ENCODE measurements around the gene STXBP2. TPM values are rescaled to one million over a fixed set of nuclear protein-coding genes. Genes with fewer than 3 reads are reported as not detected.

STXBP2 gene
- total RNA-seq, 6 donors from 2014 or later = 111 to 562 (median 249) TPM

GRCh38 chr19:7607212-7607873 is 29.6 kb upstream of the STXBP2 start:
- no peaks in the 10 kb centered on the region for H3K9me3 ChIP-seq
- 63 to 74% methylated on average over 3 to 8 of the region's 10 CpGs for WGBS, 2 donors
- no peak for DNase-seq
- ATAC-seq (ENCODE audit: low FRiP score in 2 of 2) = no peak
- TF ChIP-seq POLR2AphosphoS5 (IDR thresholded peaks at IDR 0.05) = no peak
- no peak for TF ChIP-seq POLR2A (IDR thresholded peaks at IDR 0.05)
- no peak overlapping the region for H3K4me3 ChIP-seq
- peaks cover 0 to 12% (median 0%) of the 10 kb centered on the region in 4 donors for H3K4me1 ChIP-seq
- peaks cover 0 to 23% (median 10%) of the 10 kb centered on the region in 4 donors for H3K36me3 ChIP-seq
- no peaks in the 10 kb centered on the region for H3K27me3 ChIP-seq
- no peak overlapping the region for H3K27ac ChIP-seq

- TF ChIP-seq EP300 (IDR thresholded peaks at IDR 0.05) (no peak), POLR2A (IDR thresholded peaks at IDR 0.05) (no peak), CTCF (IDR thresholded peaks at IDR 0.05) (no peak), POLR2AphosphoS5 (IDR thresholded peaks at IDR 0.05) (no peak)
- H3K36me3 ChIP-seq = peaks cover 0 to 28% (median 10%) of the 10 kb centered on the region in 4 donors
- H3K4me1 ChIP-seq = peaks cover 0 to 6% (median 0%) of the 10 kb centered on the region in 4 donors
- DNase-seq (peak in 1 of 2 donors; percentile 69), ATAC-seq (ENCODE audit: low FRiP score in 2 of 2) (no peak)
- no peak overlapping the region for H3K27ac ChIP-seq
- no peak overlapping the region for H3K4me3 ChIP-seq
- no peaks in the 10 kb centered on the region for H3K9me3 ChIP-seq
- 81 to 93% methylated on average over 5 to 13 of the region's 25 CpGs for WGBS, 2 donors
- H3K27me3 ChIP-seq = no peaks in the 10 kb centered on the region
Measured at GRCh38 chr19:7607874-7608560, 28.9 kb upstream of the STXBP2 start.

- TF ChIP-seq POLR2A (IDR thresholded peaks at IDR 0.05) = no peak
- TF ChIP-seq CTCF (IDR thresholded peaks at IDR 0.05) = no peak
- TF ChIP-seq POLR2AphosphoS5 (IDR thresholded peaks at IDR 0.05) = no peak
- TF ChIP-seq EP300 (IDR thresholded peaks at IDR 0.05) = no peak
- peaks cover 0 to 28% (median 12%) of the 10 kb centered on the region in 4 donors for H3K36me3 ChIP-seq
- no peak overlapping the region for H3K4me3 ChIP-seq
- no peak overlapping the region for H3K27ac ChIP-seq
- ATAC-seq (ENCODE audit: low FRiP score in 2 of 2) = no peak
- H3K27me3 ChIP-seq = no peaks in the 10 kb centered on the region
- WGBS, 2 donors = 85 to 90% methylated on average over 18 to 27 of the region's 31 CpGs
- H3K9me3 ChIP-seq = no peaks in the 10 kb centered on the region
- peak in 1 of 2 donors; percentile 73 for DNase-seq
- H3K4me1 ChIP-seq = no peaks in the 10 kb centered on the region
Measured at GRCh38 chr19:7610491-7611240, 26.2 kb upstream of the STXBP2 start.

GRCh38 chr19:7611541-7612279 is 25.2 kb upstream of the STXBP2 start:
- Histone ChIP-seq H3K4me3 (no peak overlapping the region), H3K9me3 (no peaks in the 10 kb centered on the region), H3K36me3 (peaks cover 0 to 28% (median 12%) of the 10 kb centered on the region in 4 donors), H3K4me1 (peaks cover 0 to 6% (median 2%) of the 10 kb centered on the region in 4 donors), H3K27ac (no peak overlapping the region), H3K27me3 (no peaks in the 10 kb centered on the region)
- TF ChIP-seq CTCF (IDR thresholded peaks at IDR 0.05) (no peak), POLR2A (IDR thresholded peaks at IDR 0.05) (no peak), POLR2AphosphoS5 (IDR thresholded peaks at IDR 0.05) (no peak)
- DNase-seq = peak in 1 of 2 donors; percentile 77
- WGBS, 2 donors = 91 to 97% methylated on average over 9 to 39 of the region's 41 CpGs
- no peak for ATAC-seq (ENCODE audit: low FRiP score in 2 of 2)

Data from upper lobe of left lung (tissue), 6 donors.